Islet of Langerhans (tissue), 1 donor: ENCODE data around the gene PCMTD2.
"Not testable (repeated sequence)": the region's sequence is repeated elsewhere in the genome, so short reads cannot be mapped to it uniquely, and the experiment has no call there.

ENCODE experiments used
- FAIRE-seq: peaks from one replicate; lab custom pipeline; 2011; peaks lifted over from hg19 to GRCh38; lab: Jason Lieb, UNC

PCMTD2 gene

DNA sequence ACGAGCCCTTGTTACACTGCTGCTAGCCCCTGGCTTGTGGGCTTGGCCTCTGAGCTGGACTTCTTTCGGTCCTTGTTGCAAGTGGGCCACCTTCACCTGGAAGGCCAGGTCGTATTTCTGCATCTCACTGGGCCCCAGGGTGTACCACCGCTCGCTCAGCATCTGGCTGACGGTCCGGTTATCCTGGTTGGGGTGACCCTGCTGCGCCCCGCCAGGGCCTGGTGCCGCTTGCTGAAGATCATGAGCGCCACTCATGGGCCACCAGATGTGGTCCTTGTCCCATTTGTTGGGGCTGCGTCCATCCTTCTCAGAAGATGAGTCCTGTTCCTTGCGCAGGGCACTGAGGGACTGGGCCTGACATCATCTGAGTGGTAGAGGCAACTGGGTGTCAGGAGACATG lies 36.6 kb downstream of the PCMTD2 start:
- FAIRE-seq: not testable (repeated sequence)

DNA sequence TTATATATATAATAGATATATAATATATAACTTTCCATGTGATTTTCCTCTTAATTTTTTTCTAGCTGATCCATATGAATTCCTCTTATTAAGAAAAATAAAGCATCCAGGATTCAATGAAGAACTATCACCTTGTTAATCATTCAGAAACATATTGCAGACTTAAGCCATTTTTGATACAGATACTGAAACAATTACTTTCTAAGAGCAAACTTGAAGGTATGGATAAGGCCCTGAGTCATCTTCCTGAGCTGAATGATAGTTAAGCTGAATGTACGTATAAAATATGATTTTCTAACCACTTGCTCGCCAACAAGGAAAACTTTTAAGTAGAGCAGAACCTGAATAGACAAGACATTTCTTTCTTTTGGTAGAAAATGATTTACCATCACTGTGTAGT lies 47.5 kb downstream of the PCMTD2 start:
- FAIRE-seq: not testable (repeated sequence)

DNA sequence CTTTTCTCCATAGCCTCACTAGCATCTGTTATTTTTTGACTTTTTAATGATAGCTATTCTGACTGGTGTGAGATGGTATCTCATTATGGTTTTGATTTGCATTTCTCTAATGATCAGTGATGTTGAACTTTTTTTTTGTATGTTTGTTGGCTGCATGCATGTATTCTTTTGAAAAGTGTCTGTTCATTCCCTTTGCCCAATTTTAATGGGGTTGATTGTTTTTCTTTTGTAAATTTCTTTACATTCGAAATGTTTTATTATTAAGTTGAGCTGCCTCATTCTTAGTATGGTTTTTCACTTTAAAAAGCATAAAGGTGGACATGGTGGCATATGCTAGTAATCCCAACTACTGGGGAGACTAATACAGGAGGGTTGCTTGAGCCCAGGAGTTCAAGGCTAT lies 58.2 kb downstream of the PCMTD2 start:
- FAIRE-seq: not testable (repeated sequence)

DNA sequence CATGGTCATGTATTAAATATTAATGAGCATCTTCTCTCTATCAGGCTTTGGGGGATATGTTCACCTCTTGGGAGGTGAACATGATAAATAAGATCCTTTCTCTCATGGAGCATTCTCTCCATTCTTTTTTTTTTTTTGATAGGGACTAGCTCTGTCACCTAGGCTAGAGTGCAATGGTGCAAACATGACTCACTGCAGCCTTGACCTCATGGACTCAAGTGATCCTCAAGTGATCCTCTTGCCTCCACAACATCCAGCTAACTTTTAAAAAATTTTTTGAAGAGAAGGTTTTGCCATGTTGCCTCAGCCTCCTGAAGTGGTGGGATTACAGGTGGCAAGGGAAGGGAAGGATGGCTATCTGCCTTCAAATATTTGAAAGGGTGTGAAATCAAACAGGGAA lies 59.8 kb downstream of the PCMTD2 start:
- not testable (repeated sequence) for FAIRE-seq

DNA sequence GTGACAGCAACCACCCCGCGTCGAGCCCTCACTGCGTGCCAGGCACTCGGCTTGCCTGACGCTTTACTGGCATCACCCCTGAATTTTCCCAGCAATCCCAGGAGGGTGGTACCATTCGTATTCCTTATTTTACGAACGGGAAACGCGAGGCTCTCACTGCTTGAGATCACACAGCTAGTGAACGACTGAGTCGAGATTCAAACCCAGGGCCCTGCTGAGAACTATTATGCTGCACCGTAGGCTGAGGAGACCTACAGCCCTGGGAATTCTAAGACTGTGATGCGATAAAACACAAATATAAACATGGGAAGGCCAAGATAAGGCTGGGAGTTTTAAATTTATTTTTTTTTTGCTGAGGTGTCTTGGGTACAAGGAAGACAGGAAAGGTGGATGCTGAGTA lies 60.3 kb downstream of the PCMTD2 start:
- not testable (repeated sequence) for FAIRE-seq

DNA sequence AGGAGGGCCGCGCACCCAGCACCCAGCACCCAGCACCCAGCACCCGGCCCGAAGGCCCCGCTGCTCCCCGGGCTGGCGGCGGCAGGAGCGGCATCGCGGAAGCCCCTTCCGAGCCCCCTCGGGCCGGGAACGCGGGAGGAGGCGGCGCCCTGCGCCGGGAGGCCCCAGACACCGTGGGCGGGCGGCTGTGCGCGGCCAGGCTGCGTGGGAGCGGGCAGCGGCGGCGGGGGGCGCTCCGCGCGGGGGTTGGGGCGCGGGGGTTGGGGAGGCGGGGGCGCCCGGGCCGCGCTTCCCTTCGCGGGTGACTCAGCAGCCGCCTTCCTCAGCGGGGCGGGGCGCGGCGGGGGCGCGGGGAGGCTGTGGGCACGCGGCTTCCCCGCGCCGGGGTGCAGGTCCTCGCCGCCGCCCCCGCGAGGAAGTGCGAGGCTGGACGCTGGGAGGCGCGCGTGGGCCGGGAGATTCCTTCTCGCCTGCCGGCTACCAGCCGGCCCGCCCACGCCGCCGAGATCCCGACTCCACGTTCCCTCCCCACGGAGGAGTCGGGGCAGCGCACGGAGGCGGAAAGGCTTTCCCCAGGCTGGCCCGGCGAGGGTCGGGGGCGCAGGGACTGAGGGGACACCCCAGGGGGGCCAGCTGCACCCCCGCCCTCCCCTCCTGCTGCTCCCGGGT lies 61.0 kb downstream of the PCMTD2 start:
- FAIRE-seq: not testable (repeated sequence)

DNA sequence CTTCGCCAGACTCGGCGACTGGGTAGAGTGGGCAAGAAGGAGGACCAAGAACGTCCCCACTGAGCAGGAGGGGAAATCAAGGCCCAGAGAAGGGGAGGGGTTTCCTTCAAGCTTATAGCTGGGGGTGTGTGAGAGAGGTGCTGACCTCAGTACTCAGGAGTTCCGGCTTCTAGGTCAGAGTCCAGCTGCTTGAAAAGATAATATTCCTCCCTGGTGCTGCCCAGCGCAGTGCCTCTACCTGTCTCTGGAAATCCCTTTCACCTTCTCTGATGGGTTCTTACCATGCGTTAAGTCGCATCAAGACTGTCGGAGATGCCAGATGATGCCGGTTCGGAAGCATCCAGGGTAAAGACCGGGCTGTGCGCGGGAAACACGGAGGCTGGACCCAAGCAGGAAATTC lies 61.8 kb downstream of the PCMTD2 start:
- not testable (repeated sequence) for FAIRE-seq

DNA sequence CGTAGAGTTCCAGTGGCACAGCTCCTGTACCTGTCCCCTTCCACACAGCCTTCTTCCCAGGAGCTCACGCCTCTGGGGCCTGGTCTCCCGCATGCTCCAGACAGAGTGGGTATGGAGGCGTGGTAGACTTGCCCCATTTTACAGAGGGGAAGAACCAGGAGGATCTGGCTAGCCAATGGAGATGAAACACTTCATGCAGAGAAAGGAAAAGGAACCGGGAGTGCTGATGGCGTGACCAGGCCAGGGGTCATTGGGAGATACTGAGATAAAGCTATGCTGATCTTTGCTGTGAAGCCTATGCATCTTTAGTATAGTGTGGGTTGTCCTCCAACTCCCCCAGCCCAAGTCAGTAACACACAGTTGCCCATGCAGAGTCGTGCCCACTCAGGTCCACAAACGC lies 62.5 kb downstream of the PCMTD2 start:
- not testable (repeated sequence) for FAIRE-seq

DNA sequence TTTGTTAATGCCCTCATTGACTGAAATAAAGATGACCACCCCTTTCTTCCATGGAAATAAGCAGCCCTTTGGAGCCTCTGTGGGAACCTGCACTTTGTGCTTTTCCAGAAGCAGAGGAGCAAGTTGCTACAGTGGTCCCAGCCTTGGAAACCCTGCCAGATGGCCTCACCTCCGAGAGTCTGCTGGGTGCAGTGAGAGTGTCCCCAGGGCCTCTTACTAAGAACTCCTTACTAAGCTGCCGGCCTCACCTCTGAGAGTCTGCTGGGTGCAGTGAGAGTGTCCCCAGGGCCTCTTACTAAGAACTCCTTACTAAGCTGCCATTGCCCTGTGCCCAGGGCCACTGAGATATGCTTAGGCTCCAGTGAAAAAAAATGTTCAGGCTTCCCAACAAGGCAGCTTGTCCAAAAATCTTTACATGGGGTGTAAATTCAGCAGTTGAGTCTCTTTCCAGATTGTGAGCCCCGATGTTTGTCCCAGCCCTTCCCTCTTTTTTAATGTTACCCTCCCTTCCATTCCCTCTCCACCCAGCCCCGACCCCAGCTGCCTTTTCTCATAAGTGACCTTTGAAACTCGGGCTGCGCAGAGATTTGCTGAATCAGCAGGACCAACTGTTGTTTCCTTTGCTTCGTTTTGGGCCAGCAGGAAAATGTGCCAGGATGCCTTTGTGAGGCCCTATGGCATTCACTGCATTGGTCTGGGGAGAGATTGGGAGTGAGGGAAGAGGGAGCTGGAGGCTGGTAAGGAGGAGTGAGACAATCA lies 66.7 kb downstream of the PCMTD2 start:
- FAIRE-seq: not testable (repeated sequence)
